Activated CD8-positive, alpha-beta memory T cell treated with anti-CD3 and anti-CD28 coated beads, Interleukin-2, amount 10 ng/mL, durations not matched to agents 7 days and 5 days (primary cell): Measurements from ENCODE around the gene DLG1. TPM values are rescaled to one million over a fixed set of nuclear protein-coding genes. Genes with fewer than 3 reads are reported as not detected.
"Not testable (repeated sequence)": the region's sequence is repeated elsewhere in the genome, so short reads cannot be mapped to it uniquely, and the experiment has no call there.

ENCODE experiments used
- ATAC-seq: fragments of 150-1000 bp; cut with Tn5 transposase; one replicate; pipeline ENCODE4 v1.10.0; 2021; ENCODE audit warnings: moderate library complexity
- CTCF ChIA-PET: fragments of 350-600 bp; sonication (Branson Sonifier 250); formaldehyde crosslinking; loops from one replicate; lab custom pipeline; 2021; ENCODE audit warnings: antibody characterized with exemption; lab: Charles Lee
- DNase-seq: peaks from one replicate; pipeline ENCODE4 v3.0.0-alpha.2; 2020
- H3K27ac Mint-ChIP-seq: one replicate; pipeline ENCODE4 v1.8.0; 2021; ENCODE audit warnings: mild to moderate bottlenecking, mixed read lengths
- H3K27me3 Mint-ChIP-seq: one replicate; pipeline ENCODE4 v1.8.0; 2021; ENCODE audit warnings: mixed read lengths
- H3K36me3 Mint-ChIP-seq: one replicate; pipeline ENCODE4 v1.8.0; 2021; ENCODE audit warnings: mild to moderate bottlenecking, mixed read lengths
- H3K4me1 Mint-ChIP-seq: one replicate; pipeline ENCODE4 v1.8.0; 2021; ENCODE audit warnings: mixed read lengths
- H3K4me3 Mint-ChIP-seq: one replicate; pipeline ENCODE4 v1.8.0; 2021; ENCODE audit warnings: mild to moderate bottlenecking, moderate library complexity, mixed read lengths
- H3K9me3 Mint-ChIP-seq: one replicate; pipeline ENCODE4 v1.8.0; 2022; ENCODE audit warnings: low read depth, mixed read lengths
- total RNA-seq, 2 experiments: library from RNA; stranded (reverse); gene quantifications; one replicate each; pipeline ENCODE4 v1.2.3, GENCODE V29; 2021

DLG1 gene
- total RNA-seq, 2 experiments from 2014 or later: 62.0 to 80.3 TPM

GRCh38 chr3:197225579-197225978 is 72.8 kb downstream of the DLG1 start:
- Mint-ChIP-seq H3K27ac (no peak overlapping the region), H3K4me3 (no peak overlapping the region), H3K27me3 (no peaks in the 10 kb centered on the region), H3K36me3 (peaks cover 2% of the 10 kb centered on the region), H3K9me3 (no peaks in the 10 kb centered on the region), H3K4me1 (peaks cover 11% of the 10 kb centered on the region)
- DNase-seq: no peak
- ATAC-seq: no peak
- CTCF ChIA-PET: interaction anchor here (0.9 to 1.9 kb wide), 5 partner anchors 11 to 228 kb away, joined by 3 to 6 read pairs (median 3); no protein-coding TSS in a partner anchor

GRCh38 chr3:197224034-197224444 is 74.4 kb downstream of the DLG1 start:
- H3K27ac Mint-ChIP-seq: no peak overlapping the region
- H3K36me3 Mint-ChIP-seq: peaks cover 2% of the 10 kb centered on the region
- peaks cover 11% of the 10 kb centered on the region for H3K4me1 Mint-ChIP-seq
- DNase-seq (no peak), ATAC-seq (no peak)
- no peaks in the 10 kb centered on the region for H3K9me3 Mint-ChIP-seq
- no peak overlapping the region for H3K4me3 Mint-ChIP-seq
- H3K27me3 Mint-ChIP-seq: no peaks in the 10 kb centered on the region
- CTCF ChIA-PET: interaction anchor here (0.7 to 1.9 kb wide), 8 partner anchors 11 to 291 kb away, joined by 3 to 6 read pairs (median 4); no protein-coding TSS in a partner anchor

- CTCF ChIA-PET: interaction anchor here (1.0 to 1.6 kb wide), 6 partner anchors 14 to 287 kb away, joined by 3 to 4 read pairs (median 3); no protein-coding TSS in a partner anchor
- ATAC-seq (no peak), DNase-seq (no peak)
- Mint-ChIP-seq H3K27ac (no peak overlapping the region), H3K4me3 (no peak overlapping the region), H3K9me3 (no peaks in the 10 kb centered on the region), H3K4me1 (peaks cover 5% of the 10 kb centered on the region), H3K27me3 (no peaks in the 10 kb centered on the region), H3K36me3 (peaks cover 2% of the 10 kb centered on the region)
These were observed 75.5 kb downstream of the DLG1 start for GRCh38 chr3:197222937-197223370.

GRCh38 chr3:197219619-197220018 is 78.8 kb downstream of the DLG1 start:
- no peak overlapping the region for H3K4me3 Mint-ChIP-seq

GRCh38 chr3:197218210-197218609 is 80.2 kb downstream of the DLG1 start:
- CTCF ChIA-PET: no interaction called here
- H3K4me3 Mint-ChIP-seq: no peak overlapping the region
- ATAC-seq (no peak), DNase-seq (no peak)
- H3K27ac Mint-ChIP-seq: no peak overlapping the region
- no peaks in the 10 kb centered on the region for H3K4me1 Mint-ChIP-seq
- H3K9me3 Mint-ChIP-seq: no peaks in the 10 kb centered on the region
- no peaks in the 10 kb centered on the region for H3K27me3 Mint-ChIP-seq
- H3K36me3 Mint-ChIP-seq: no peaks in the 10 kb centered on the region

More at GRCh38 chr3:197219619-197220018, 78.8 kb downstream of the DLG1 start:
- CTCF ChIA-PET: no interaction called here
- no peaks in the 10 kb centered on the region for H3K36me3 Mint-ChIP-seq
- peaks cover 2% of the 10 kb centered on the region for H3K4me1 Mint-ChIP-seq
- no peak for DNase-seq
- no peaks in the 10 kb centered on the region for H3K27me3 Mint-ChIP-seq
- H3K27ac Mint-ChIP-seq: no peak overlapping the region
- no peaks in the 10 kb centered on the region for H3K9me3 Mint-ChIP-seq
- ATAC-seq: no peak

- CTCF ChIA-PET: no interaction called here
- no peak for ATAC-seq
- no peaks in the 10 kb centered on the region for H3K27me3 Mint-ChIP-seq
- no peaks in the 10 kb centered on the region for H3K9me3 Mint-ChIP-seq
- H3K4me3 Mint-ChIP-seq: no peak overlapping the region
- H3K27ac Mint-ChIP-seq: no peak overlapping the region
- H3K36me3 Mint-ChIP-seq: peaks cover 2% of the 10 kb centered on the region
- no peaks in the 10 kb centered on the region for H3K4me1 Mint-ChIP-seq
- no peak for DNase-seq
These were observed 81.5 kb downstream of the DLG1 start for GRCh38 chr3:197216914-197217313.

GRCh38 chr3:197216169-197216860 is 82.1 kb downstream of the DLG1 start:
- Mint-ChIP-seq H3K27me3 (no peaks in the 10 kb centered on the region), H3K4me1 (no peaks in the 10 kb centered on the region), H3K36me3 (peaks cover 2% of the 10 kb centered on the region), H3K27ac (no peak overlapping the region), H3K9me3 (no peaks in the 10 kb centered on the region), H3K4me3 (no peak overlapping the region)
- DNase-seq: no peak
- ATAC-seq: no peak
- CTCF ChIA-PET: interaction anchor here (1.1 kb wide), 1 partner anchor 11 kb away, joined by 3 read pairs; no protein-coding TSS in a partner anchor

- H3K27ac Mint-ChIP-seq: no peak overlapping the region
- DNase-seq (no peak), ATAC-seq (no peak)
- no peaks in the 10 kb centered on the region for H3K4me1 Mint-ChIP-seq
- no peaks in the 10 kb centered on the region for H3K27me3 Mint-ChIP-seq
- CTCF ChIA-PET: no interaction called here
- H3K9me3 Mint-ChIP-seq: no peaks in the 10 kb centered on the region
- H3K4me3 Mint-ChIP-seq: no peak overlapping the region
- H3K36me3 Mint-ChIP-seq: peaks cover 2% of the 10 kb centered on the region
These were observed 86.1 kb downstream of the DLG1 start for GRCh38 chr3:197212290-197212689.

GRCh38 chr3:197211698-197212097 is 86.7 kb downstream of the DLG1 start:
- H3K4me3 Mint-ChIP-seq, H3K36me3 Mint-ChIP-seq, H3K27ac Mint-ChIP-seq, H3K27me3 Mint-ChIP-seq, H3K4me1 Mint-ChIP-seq, DNase-seq, ATAC-seq, CTCF ChIA-PET, H3K9me3 Mint-ChIP-seq: not testable (repeated sequence)

GRCh38 chr3:197209366-197210260 is 88.8 kb downstream of the DLG1 start:
- DNase-seq: no peak
- Mint-ChIP-seq H3K27ac (no peak overlapping the region), H3K36me3 (peaks cover 3% of the 10 kb centered on the region), H3K9me3 (no peaks in the 10 kb centered on the region), H3K27me3 (no peaks in the 10 kb centered on the region), H3K4me1 (no peaks in the 10 kb centered on the region), H3K4me3 (no peak overlapping the region)
- CTCF ChIA-PET: no interaction called here
- no peak for ATAC-seq

GRCh38 chr3:197206913-197207312 is 91.5 kb downstream of the DLG1 start:
- Mint-ChIP-seq H3K36me3 (peaks cover 2% of the 10 kb centered on the region), H3K9me3 (no peaks in the 10 kb centered on the region), H3K4me1 (peaks cover 7% of the 10 kb centered on the region), H3K27me3 (no peaks in the 10 kb centered on the region), H3K4me3 (no peak overlapping the region), H3K27ac (no peak overlapping the region)
- no peak for ATAC-seq
- CTCF ChIA-PET: no interaction called here
- DNase-seq: no peak

GRCh38 chr3:197205675-197206074 is 92.7 kb downstream of the DLG1 start:
- H3K27me3 Mint-ChIP-seq: no peaks in the 10 kb centered on the region
- H3K9me3 Mint-ChIP-seq: no peaks in the 10 kb centered on the region
- no peak for DNase-seq
- no peak overlapping the region for H3K4me3 Mint-ChIP-seq
- CTCF ChIA-PET: interaction anchor here (0.5 to 1.4 kb wide), 4 partner anchors 8 to 927 kb away, joined by 3 to 4 read pairs (median 3); no protein-coding TSS in a partner anchor
- H3K27ac Mint-ChIP-seq: no peak overlapping the region
- H3K36me3 Mint-ChIP-seq: peaks cover 2% of the 10 kb centered on the region
- ATAC-seq: no peak
- peaks cover 7% of the 10 kb centered on the region for H3K4me1 Mint-ChIP-seq

- no peak for DNase-seq
- no peak overlapping the region for H3K27ac Mint-ChIP-seq
- no peaks in the 10 kb centered on the region for H3K27me3 Mint-ChIP-seq
- no peak overlapping the region for H3K4me3 Mint-ChIP-seq
- peaks cover 7% of the 10 kb centered on the region for H3K4me1 Mint-ChIP-seq
- peaks cover 4% of the 10 kb centered on the region for H3K36me3 Mint-ChIP-seq
- H3K9me3 Mint-ChIP-seq: no peaks in the 10 kb centered on the region
- no peak for ATAC-seq
- CTCF ChIA-PET: interaction anchor here (0.5 to 1.9 kb wide), 5 partner anchors 8 to 926 kb away, joined by 3 to 4 read pairs (median 3); no protein-coding TSS in a partner anchor
These were observed 93.1 kb downstream of the DLG1 start for GRCh38 chr3:197205265-197205664.
